ENCODE data around the gene ELOA. TPM values are rescaled to one million over a fixed set of nuclear protein-coding genes. Genes with fewer than 3 reads are reported as not detected.
A peak's percentile ranks its signal among the peaks of the same experiment; 100 is the strongest.

Gene ELOA
- total and polyA plus RNA-seq, 9 of the 15 experiments (the other 6 are each of a cell fraction or from before 2014, with no cell fraction given) = 31.9 to 98.6 (median 61.3) TPM

GRCh38 chr1:23799570-23800399 lies 56.5 kb downstream of the ELOA start (continued):
- TF ChIP-seq HMGN3 (IDR thresholded peaks at IDR 0.05; ENCODE audit: borderline replicate concordance, extremely low read depth, insufficient read length, low read depth, low read length) = peak; percentile 18
- peak; percentile 98 for TF ChIP-seq TFAP4 (CRISPR knock-in tag; IDR thresholded peaks at IDR 0.05; ENCODE audit: borderline replicate concordance)
- no peak for TF ChIP-seq SFPQ (IDR thresholded peaks at IDR 0.05; ENCODE audit: low read depth, low read length)
- no peak for TF ChIP-seq ZNF436 (CRISPR knock-in tag; IDR thresholded peaks at IDR 0.05)
- no peak for TF ChIP-seq CREB3L1 (IDR thresholded peaks at IDR 0.05; ENCODE audit: borderline replicate concordance, low read depth)
- peak; percentile 27; the same call in 1 of the 2 replicates for TF ChIP-seq MBD2 (IDR thresholded peaks at IDR 0.05; ENCODE audit: borderline replicate concordance, low read depth)
- TF ChIP-seq PURB (CRISPR knock-in tag; IDR thresholded peaks at IDR 0.05; ENCODE audit: low read depth) = no peak
- TF ChIP-seq CTCF (IDR thresholded peaks at IDR 0.05 in 2 of 3, conservative IDR thresholded peaks at IDR 0.05 in 1 of 3; ENCODE audit: insufficient read depth in 2 of 3, low read depth in 1 of 3, low read length in 3 of 3) = no peak
- peak in 2 of 3 experiments; percentile 65 to 69 for TF ChIP-seq YY1 (IDR thresholded peaks at IDR 0.05; ENCODE audit: borderline replicate concordance in 1 of 3, control insufficient read depth in 1 of 3, extremely low read depth in 1 of 3, insufficient read depth in 3 of 3, insufficient read length in 1 of 3, insufficient replicate concordance in 2 of 3, low read depth in 1 of 3, low read length in 2 of 3)
- peak; percentile 45; the same call in 1 of the 2 replicates for TF ChIP-seq MAX (CRISPR knock-in tag; IDR thresholded peaks at IDR 0.05)
- peak; percentile 3 for TF ChIP-seq SAP30 (IDR thresholded peaks at IDR 0.05; ENCODE audit: borderline replicate concordance, insufficient read depth, low read depth, low read length, poor library complexity, severe bottlenecking)
- no peak for TF ChIP-seq ELF2 (CRISPR knock-in tag; IDR thresholded peaks at IDR 0.05)

Measured in K562 (cell line).